ENCODE measurements around the gene ASIC4.

The ASIC4 gene

DNA sequence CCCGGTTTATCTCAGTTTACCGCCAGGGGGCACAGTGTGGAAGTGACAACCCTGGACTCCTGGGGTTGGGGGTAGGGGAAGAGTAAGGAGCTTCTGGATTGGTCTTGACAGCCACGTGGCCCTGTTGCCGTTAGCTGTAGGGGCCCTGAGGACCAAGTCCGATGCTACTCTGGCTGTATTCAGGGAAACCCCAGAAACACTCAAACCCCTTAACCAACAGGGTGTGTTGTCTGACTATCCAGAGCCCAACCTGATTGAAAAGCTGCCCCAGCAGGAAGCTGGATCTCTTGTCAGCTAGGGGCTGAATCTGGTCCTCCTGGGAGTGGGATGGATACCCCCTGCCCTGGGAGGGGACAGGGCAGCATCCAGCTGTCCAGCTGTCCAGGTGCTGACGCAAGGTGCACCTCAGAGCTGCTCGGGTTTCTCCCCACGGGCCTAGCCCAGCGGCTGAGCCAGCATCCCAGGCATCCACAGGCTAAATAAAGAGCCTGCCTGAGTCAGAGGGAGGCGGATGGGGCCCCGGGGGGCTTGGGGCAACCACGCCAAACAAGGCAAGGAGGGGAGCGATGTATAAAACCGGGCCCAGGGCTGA lies 18.7 kb upstream of the ASIC4 start:
- peak; percentile 74 for DNase-seq (ENCODE audit: low read depth, low spot score)
- no peak overlapping the region for H3K4me3 ChIP-seq (ENCODE audit: low read length)

DNA sequence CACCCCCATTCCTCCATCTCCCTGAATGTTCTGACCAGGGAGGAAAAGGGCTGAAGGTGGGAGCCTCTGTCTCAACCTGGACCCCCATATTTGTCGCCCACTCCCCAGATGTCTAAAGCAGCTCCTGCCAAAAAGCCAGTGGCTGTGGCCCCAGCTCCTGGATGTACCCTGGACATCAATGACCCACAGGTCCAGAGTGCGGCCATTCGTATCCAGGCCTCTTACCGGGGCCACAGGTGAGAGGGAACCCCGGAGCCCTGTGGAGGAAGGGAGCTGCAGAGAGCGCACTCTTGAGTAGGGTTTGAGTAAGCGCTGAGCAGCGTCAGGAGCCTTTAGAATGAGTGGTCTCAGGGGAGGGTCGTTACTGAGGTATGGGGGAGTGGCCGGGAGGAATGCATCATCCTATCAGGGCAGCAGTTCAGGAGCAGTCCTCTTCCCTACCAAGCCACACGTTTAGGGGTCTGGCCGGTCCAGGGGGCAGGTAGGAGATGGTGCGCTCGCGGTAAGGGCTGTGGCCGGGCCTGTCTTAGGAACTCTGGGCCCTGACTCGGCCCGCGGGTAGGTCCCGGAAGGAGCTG lies 17.9 kb upstream of the ASIC4 start:
- no peak for DNase-seq (ENCODE audit: low read depth, low spot score)

GRCh38 chr2:219496825-219497494 lies 17.3 kb upstream of the ASIC4 start:
- DNase-seq (ENCODE audit: low read depth, low spot score), result no peak
- H3K4me3 ChIP-seq (ENCODE audit: low read length), result no peak overlapping the region

More for the DNA sequence above, 17.9 kb upstream of the ASIC4 start:
- no peak overlapping the region for H3K4me3 ChIP-seq (ENCODE audit: low read length)

DNA sequence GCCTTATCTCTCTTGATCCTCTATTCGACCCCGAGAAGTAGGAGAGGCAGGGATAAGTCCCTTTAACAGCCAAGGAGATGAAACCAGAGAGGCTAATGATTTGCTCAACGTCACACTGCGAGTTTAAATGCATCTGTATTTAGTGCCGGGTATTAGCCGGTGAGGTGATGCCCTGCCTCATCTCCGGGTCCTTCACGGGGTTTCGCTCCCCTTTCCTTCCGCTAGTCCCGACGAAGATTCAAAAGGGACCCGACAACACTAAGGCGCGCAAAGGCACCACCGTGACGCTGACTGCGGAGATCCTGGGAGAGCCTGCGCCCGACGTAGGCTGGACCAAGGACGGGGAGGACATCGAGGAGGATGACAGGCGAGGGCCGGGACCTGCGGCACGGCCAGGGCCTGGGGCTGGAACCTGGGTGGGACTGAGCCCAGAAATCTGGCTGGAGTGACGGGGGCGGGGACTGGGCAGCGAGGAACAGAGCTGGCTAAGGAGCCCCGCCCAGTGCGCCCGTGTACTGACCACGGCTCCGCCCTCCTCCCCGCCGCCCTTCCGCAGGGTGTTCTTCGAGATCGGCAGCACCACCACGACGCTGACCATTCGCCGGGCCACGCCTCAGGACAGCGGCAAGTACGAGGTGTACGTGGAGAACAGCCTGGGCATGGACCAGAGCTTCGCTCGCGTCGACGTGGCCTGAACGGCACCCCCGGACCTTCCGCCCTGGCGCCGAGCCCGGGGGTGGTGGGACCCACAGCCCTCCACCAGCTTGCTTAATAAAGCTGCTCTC lies 16.6 kb upstream of the ASIC4 start:
- DNase-seq (ENCODE audit: low read depth, low spot score), result no peak
- peak overlapping the region; percentile 78 for H3K4me3 ChIP-seq (ENCODE audit: low read length)

GRCh38 chr2:219498280-219499057 lies 15.8 kb upstream of the ASIC4 start, which contains the start of gene GMPPA:
Gene GMPPA, plus strand, starts transcription at chr2:219498891. Its CDS starts 1,085 bp downstream, at chr2:219499976.
- peak; percentile 98 for DNase-seq (ENCODE audit: low read depth, low spot score)

DNA sequence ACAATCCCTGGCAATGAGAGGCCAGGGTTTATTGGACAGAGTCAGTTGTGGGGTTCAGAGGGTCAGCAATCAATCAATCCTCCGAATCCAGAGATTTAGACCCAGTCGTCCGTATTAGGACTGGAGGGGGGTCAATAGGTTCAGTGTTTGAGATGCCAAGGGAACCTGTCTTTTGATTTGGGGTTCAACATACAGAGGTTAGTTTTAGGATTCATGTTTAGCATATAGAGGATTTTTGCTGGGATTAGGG lies 15.3 kb upstream of the ASIC4 start:
- peak overlapping the region; percentile 78 for H3K4me3 ChIP-seq (ENCODE audit: low read length)
- no peak for DNase-seq (ENCODE audit: low read depth, low spot score)

More at GRCh38 chr2:219498280-219499057, 15.8 kb upstream of the ASIC4 start, which contains the start of gene GMPPA:
- peak within 1 kb of the TSS; percentile 78 for H3K4me3 ChIP-seq (ENCODE audit: low read length)

DNA sequence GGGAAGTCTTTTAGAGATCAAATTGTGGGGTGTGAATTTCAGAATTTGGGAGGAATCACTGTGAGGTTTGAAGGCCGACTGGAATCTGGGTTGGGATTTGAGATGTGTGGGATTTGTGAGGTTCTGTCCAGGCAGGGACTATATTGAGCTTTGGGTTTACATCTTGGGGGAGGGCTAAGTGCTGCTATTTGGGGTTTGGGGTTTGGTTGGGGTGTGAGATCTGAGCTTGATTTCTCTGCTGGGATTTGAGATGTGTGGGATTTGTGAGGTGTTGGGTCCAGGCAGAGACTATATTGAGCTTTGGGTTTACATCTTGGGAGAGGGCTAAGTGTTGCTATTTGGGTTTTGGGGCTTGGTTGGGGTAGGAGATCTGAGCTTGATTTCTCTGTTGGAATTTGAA lies 14.7 kb upstream of the ASIC4 start:
- peak overlapping the region; percentile 78 for H3K4me3 ChIP-seq (ENCODE audit: low read length)
- no peak for DNase-seq (ENCODE audit: low read depth, low spot score)

- no peak overlapping the region for H3K4me3 ChIP-seq (ENCODE audit: low read length)
- no peak for DNase-seq (ENCODE audit: low read depth, low spot score)
Measured at GRCh38 chr2:219500135-219500534, 14.1 kb upstream of the ASIC4 start.

- no peak overlapping the region for H3K4me3 ChIP-seq (ENCODE audit: low read length)
- DNase-seq (ENCODE audit: low read depth, low spot score), result no peak
Measured at GRCh38 chr2:219501849-219502248, 12.4 kb upstream of the ASIC4 start.

GRCh38 chr2:219502618-219503017 lies 11.7 kb upstream of the ASIC4 start:
- no peak for DNase-seq (ENCODE audit: low read depth, low spot score)

GRCh38 chr2:219505585-219505984 lies 8.7 kb upstream of the ASIC4 start:
- H3K4me3 ChIP-seq (ENCODE audit: low read length), result no peak overlapping the region
- DNase-seq (ENCODE audit: low read depth, low spot score), result no peak

More at GRCh38 chr2:219502618-219503017, 11.7 kb upstream of the ASIC4 start:
- no peak overlapping the region for H3K4me3 ChIP-seq (ENCODE audit: low read length)

DNA sequence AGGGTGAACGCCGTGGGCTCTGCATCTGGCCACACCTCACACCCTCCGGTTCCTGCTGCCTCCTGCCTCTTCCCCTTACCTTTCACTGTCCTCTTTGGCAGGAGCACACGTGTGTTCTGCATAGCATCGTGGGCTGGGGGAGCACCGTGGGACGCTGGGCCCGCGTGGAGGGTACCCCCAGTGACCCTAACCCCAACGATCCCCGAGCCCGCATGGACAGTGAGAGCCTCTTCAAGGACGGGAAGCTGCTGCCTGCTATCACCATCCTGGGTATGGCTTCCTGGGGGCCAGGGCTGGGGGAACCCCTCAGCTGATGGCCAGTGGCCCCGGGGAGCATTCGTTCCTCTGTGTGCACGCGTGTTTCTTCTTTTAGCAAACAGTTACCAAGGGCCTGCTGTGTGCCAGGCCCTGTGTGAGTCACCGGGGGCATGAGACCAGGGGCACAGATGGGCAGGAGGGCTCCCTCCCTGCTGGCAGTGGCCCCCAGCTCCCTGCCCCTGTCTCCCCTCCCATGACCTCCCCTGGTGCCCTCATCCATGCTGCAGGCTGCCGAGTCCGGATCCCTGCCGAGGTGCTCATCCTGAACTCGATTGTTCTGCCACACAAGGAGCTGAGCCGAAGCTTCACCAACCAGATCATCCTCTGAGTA lies 8.0 kb upstream of the ASIC4 start:
- DNase-seq (ENCODE audit: low read depth, low spot score), result no peak
- no peak overlapping the region for H3K4me3 ChIP-seq (ENCODE audit: low read length)

DNA sequence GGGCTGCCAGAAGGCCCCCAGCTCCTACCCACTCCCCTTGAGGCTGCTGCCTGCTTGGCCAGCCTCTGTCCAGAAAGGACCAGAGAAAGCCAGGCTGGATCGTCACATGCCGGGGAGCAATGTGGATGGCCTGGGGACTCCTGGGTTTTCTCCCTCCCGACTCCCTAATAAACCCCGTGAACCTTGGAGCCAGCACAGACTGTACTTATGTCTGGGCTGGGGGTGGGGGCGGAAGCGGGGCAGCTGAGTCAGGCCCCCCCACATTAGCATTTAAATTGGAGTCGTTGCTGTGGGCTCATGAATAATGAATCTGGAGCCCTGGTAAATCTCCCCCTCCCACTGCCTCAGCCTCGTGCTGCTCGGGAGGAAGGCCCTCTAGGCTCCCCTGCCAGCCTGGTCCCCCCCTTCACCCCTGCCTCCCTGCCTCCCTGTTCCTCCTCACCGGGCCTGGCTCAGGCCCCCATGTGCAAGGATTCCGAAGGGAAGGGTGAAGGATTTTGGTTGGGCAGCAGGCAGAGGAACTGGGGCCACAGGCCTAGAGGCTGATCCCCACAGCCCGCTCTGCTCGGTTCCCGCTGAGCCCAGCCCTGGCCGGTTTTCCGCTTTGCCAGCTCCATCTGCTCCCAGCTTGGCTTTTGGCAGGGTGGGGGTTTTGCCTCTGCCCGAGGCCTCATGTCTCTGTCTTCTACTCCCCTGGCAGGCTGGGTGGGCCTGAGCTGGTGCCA lies 7.3 kb upstream of the ASIC4 start:
- no peak overlapping the region for H3K4me3 ChIP-seq (ENCODE audit: low read length)
- DNase-seq (ENCODE audit: low read depth, low spot score), result no peak

DNA sequence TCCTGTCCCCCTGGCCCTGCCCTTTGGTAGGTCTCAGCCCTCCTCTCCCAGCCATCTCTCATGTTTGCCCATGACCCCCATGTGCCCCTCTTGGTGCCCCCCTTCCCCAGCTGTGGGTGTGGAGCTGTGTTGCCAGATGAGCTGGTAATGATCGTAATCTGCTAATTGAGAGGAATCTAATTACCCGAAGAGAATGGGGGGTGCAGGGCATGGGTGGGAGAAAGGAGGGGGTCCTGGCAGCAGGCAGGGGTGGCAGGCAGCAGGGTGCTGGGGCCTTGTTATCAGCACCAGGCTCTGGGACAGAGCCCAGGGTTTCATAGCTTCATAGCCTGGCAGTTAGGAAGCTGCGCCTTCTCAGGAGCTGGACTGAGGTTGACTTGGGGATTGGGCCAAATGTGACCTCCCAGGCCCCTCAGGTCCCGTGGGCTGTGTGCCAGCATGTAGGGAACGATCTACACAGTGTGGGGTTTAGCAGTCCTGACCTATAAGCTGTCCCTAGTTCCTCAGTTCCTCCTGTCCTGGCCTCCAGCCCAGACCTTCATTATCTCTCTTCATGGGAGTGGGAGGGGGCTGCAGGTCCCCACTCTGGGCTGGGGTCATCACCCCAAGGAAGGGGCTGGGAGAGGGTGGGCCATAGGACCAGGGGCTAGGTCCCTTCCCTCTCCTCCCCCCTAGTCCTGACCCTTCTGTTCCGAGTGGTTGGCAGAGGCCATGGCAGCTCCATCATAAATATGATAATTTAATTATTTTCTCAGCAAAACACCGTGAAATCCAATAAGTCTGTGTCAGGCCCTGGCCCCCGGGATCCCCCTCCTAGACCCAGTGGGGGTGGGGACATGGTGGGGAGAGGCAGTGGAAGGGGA lies 6.5 kb upstream of the ASIC4 start:
- DNase-seq (ENCODE audit: low read depth, low spot score), result no peak
- H3K4me3 ChIP-seq (ENCODE audit: low read length), result no peak overlapping the region

DNA sequence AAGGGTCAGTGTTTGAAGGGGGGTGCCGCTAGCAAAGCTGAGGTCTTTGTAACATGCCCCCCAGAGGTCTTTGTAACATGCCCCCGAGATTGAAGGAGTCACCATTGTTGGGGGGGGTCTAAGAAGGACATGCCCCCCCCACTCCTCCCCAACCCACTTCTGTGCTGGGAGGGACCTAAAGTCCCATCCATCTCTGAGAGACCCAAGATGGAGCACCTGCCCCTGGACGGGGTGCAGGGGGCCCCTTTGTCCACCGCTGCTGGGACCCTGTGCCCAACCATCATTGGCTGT lies 5.9 kb upstream of the ASIC4 start:
- DNase-seq (ENCODE audit: low read depth, low spot score), result no peak
- H3K4me3 ChIP-seq (ENCODE audit: low read length), result no peak overlapping the region

DNA sequence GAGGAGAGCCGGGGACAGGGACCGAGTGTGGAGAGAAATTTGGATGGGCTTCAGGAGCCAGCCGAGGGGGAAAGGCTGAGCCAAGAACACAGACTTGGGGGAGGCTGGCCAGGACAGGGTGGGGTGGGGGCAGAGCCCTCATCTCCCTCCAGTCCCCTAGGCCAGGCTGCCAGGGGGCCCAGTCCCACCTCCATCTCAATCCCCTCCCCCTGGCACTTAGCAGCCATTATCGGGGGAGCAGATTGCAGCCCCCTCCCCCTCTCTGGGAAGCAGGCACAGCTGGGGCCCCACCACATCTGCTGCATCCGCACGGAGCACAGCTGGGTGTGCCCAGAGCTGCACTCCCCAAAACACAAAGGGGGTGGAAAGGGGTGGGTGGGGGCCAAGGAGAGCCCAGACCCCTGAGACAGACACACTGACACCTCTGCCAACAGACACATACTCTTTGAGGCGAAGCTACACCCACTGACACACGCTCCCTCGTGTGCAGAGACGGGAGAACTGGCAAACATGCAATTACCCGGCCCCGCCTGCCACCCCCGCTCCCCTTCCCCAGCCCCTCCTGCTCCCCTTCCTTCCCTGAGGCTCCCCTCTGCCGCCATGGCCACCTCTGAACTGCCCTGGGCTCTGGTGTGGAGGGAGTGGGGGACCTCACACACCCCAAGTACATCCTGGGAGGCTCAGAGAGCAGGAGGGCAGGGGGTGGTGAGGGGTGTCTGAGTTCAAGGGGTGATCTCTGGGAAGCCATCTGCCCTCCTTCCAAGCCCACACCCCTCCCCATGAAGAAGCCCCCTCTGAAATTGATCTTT lies 5.1 kb upstream of the ASIC4 start:
- no peak for DNase-seq (ENCODE audit: low read depth, low spot score)

More for the DNA sequence above, 5.1 kb upstream of the ASIC4 start:
- H3K4me3 ChIP-seq (ENCODE audit: low read length), result no peak overlapping the region

Measured in Jurkat, Clone E6-1 (cell line).